D341Med (cell line): ENCODE measurements around the gene PEX19.
"Not testable (repeated sequence)": the region's sequence is repeated elsewhere in the genome, so short reads cannot be mapped to it uniquely, and the experiment has no call there.

Source experiments
- DNase-seq: peaks from one replicate; pipeline ENCODE4 v3.0.0; 2012; ENCODE audit warnings: low spot score

The PEX19 gene

GRCh38 chr1:160284782-160285344, at the start of gene PEX19:
Gene PEX19, minus strand, starts transcription at chr1:160285133. Its CDS starts 9 bp downstream, at chr1:160285124.
- peak; percentile 99 for DNase-seq

GRCh38 chr1:160332516-160332915, 47.6 kb upstream of the PEX19 start:
- no peak for DNase-seq

- no peak for DNase-seq
Measured at GRCh38 chr1:160330119-160330518, 45.2 kb upstream of the PEX19 start.

GRCh38 chr1:160328184-160328583, 43.3 kb upstream of the PEX19 start:
- no peak for DNase-seq

DNA sequence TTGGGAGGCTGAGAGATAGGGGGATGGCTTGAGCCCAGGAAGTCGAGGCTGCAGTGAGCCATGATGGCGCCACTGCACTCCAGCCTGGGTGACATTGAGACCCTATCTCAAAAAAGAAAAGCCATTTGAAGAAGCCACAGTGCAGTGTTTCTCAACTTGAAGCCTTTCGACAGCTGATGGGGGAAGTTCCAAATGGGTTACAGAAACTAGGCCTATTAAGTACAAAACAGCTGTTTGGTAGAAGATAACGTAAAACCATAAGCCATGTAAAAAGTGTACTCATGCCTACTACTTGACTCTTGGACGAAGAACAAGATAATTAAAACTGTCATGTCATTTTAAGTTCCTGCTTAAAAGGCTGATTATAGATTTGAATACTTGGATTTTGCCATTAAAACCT, 41.5 kb upstream of the PEX19 start:
- DNase-seq: no peak

GRCh38 chr1:160325252-160325651, 40.3 kb upstream of the PEX19 start:
- no peak for DNase-seq

GRCh38 chr1:160322831-160323230, 37.9 kb upstream of the PEX19 start:
- DNase-seq: no peak

DNA sequence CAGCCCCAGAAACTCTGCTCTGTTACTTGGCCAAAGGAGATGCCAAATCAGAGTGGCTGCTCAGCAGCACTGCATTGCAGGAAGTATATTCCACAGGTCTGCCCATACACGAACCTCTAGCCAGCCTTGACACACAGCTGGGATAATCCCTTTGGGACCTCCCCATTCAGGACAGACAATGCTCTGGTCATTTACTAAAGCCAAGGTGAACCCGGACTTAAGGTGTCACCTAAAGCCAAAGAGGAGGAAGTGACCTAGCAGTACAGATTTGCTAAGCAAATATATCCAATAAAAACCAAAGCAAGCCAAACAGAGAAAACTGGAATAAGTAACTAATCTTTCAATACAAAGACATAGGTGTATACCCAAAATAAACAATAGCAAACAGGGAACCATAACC, 30.4 kb upstream of the PEX19 start:
- no peak for DNase-seq

DNA sequence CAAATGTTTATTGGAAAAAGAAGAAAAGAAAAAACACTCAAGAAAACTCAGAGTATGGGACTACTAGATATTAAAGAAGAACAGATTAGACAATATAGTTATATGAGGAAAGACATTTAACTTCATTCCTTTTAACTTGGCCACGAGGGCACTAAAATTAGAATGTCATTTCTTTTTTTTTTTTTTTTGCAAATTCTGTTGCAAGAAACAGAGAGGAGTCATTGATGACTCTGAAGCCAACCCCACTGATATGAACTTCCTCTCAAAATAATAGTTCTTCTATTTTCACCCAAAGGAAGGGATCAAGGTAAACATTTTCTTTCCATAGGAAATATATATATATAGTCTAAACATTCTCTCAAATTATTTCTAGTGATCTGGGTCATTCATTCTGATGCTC, 24.6 kb upstream of the PEX19 start:
- no peak for DNase-seq

GRCh38 chr1:160309185-160309557, 24.2 kb upstream of the PEX19 start:
- DNase-seq: no peak

DNA sequence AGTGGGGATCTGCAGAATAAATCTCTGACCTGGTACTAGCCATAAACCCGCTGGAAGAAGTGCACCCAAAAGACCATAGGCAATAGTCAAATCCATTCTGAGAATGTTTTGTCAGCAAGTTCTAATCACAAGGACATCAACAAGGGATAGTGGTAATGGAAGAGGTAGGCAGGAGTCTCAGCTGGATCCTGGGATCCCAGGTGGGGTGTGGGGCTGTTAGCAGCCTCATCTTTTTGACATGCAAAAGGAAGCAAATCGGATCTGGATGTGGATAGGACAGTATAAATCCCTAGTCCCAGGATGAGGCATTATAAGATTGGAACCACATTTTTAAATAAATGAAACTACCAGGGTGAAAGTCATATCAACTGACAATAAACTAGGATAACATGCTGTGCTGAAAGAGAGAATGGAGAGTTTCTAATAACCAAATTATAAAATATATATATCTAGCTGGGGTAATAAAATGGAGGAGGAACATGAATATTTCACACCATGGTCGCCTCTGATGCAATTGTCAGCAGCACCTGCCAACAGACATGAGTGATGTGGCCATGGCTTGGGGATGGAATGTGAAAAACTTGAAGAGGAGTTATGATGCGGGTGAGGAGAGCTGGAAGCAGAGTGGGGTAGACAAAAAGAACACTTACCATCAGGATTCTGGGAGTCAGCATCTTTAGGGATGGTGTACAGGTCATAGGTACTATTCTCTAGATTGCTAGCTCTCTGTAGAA, 23.7 kb upstream of the PEX19 start:
- DNase-seq: no peak

GRCh38 chr1:160307118-160307791, 22.3 kb upstream of the PEX19 start:
- DNase-seq: no peak

DNA sequence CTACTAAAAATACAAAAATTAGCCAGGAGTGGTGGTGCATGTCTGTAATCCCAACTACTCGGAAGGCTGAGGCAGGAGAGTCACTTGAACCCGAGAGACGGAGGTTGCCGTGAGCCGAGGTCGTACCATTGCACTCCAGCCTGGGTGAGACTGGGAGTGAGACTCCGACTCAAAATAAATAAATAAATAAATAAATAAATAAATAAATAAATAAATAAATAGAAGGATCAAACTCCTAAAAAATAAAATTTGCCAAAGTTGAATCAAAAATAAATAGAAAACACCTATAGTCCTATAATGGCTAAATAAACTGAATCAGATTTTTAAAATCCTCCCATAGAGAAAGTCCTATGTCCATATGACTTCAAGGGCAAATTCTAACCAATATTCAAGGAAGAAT, 15.2 kb upstream of the PEX19 start:
- no peak for DNase-seq

GRCh38 chr1:160296036-160296435, 11.1 kb upstream of the PEX19 start:
- DNase-seq: no peak

GRCh38 chr1:160293020-160293968, 8.4 kb upstream of the PEX19 start:
- DNase-seq: no peak

- DNase-seq: peak; percentile 84
Measured at GRCh38 chr1:160291248-160292220, 6.6 kb upstream of the PEX19 start.

DNA sequence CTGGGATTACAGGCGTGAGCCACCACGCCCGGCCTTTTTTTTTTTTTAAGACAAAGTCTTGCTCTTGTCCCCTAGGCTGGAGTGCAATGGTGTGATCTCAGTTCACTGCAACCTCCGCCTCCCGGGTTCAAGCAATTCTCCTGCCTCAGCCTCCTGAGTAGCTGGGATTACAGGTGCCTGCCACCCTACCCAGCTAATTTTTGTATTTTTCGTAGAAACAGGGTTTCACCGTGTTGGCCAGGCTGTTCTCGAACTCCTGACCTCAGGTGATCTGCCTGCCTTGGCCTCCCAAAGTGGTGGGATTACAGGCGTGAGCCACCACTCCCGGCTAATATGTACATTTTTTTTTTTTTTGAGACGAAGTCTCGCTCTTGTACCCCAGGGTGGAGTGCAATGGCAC, 2.8 kb upstream of the PEX19 start:
- not testable (repeated sequence) for DNase-seq

GRCh38 chr1:160285506-160285905, 573 bp upstream of the PEX19 start:
- no peak for DNase-seq

- no peak for DNase-seq
Measured at GRCh38 chr1:160284220-160284781, 632 bp downstream of the PEX19 start.

GRCh38 chr1:160282807-160283206, 2.1 kb downstream of the PEX19 start:
- no peak for DNase-seq

DNA sequence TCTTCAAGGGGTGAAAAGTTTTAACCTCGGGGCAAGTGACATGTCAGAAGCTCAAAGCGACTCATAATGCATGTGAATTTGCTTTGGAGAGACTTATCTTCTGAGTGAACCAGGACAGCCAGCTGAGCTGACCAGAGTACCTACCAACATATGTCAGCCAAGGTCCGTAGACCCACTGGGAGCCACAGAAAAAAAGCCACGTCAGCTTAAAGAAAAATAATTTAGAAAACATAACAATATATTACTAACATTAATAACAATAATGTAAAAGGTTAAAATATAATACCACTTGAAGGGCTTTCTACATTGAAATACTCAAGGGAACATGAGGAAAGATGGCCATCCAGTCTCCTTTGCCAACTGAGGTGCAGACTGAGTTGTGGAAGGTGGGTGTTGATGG, 6.9 kb downstream of the PEX19 start:
- no peak for DNase-seq
